Liver (tissue), 3 donors: ENCODE data around the gene RREB1.

ENCODE experiments used
- CTCF ChIP-seq: fragments of 150-350 bp; IDR thresholded peaks from 2 replicates; pipeline ENCODE4 v1.5.1; 2017; ENCODE audit warnings: improper control_type of control experiment, low read depth, low read length; ENCODE audit not compliant: missing input control
- EGR1 ChIP-seq, 2 donors: IDR thresholded peaks; 2 replicates each; pipeline ENCODE4 v1.6.1; 2016 to 2018; ENCODE audit warnings: antibody characterized with exemption in 2 of 2, low read depth in 2 of 2
- donor health status: healthy.
- donor health status: healthy.

- TF ChIP-seq EGR1 (IDR thresholded peaks at IDR 0.05; ENCODE audit: low read depth in 2 of 2), result no peak
- no peak for TF ChIP-seq CTCF
Observed at GRCh38 chr6:7175462-7175861, 67.7 kb downstream of the RREB1 start.
